Nephron progenitor cell (in vitro differentiated cells): Measurements from ENCODE around the gene DES.
A peak's percentile ranks its signal among the peaks of the same experiment; 100 is the strongest.

ENCODE experiments used
- DNase-seq: peaks from one replicate; pipeline ENCODE4 v3.0.0; 2021
- H3K27ac Mint-ChIP-seq: 2 replicates; pipeline ENCODE4 v1.8.0; 2021; ENCODE audit warnings: mild to moderate bottlenecking, moderate library complexity, mixed read lengths
- H3K27me3 Mint-ChIP-seq: 2 replicates; pipeline ENCODE4 v1.8.0; 2021; ENCODE audit warnings: mild to moderate bottlenecking, low read depth, mixed read lengths; ENCODE audit not compliant: poor library complexity
- H3K36me3 Mint-ChIP-seq: 2 replicates; pipeline ENCODE4 v1.8.0; 2021; ENCODE audit warnings: low read depth, mixed read lengths
- H3K4me1 Mint-ChIP-seq: 2 replicates; pipeline ENCODE4 v1.8.0; 2021; ENCODE audit warnings: mixed read lengths
- H3K4me3 Mint-ChIP-seq: 2 replicates; pipeline ENCODE4 v1.8.0; 2021; ENCODE audit warnings: mild to moderate bottlenecking, moderate library complexity, mixed read lengths
- H3K9me3 Mint-ChIP-seq: 2 replicates; pipeline ENCODE4 v1.8.0; 2021; ENCODE audit warnings: mild to moderate bottlenecking, moderate library complexity, mixed read lengths
- CTCF ChIP-seq: fragments of 200-600 bp; sonication (generic); IDR thresholded peaks from 2 replicates; pipeline ENCODE4 v1.5.0; 2021; ENCODE audit warnings: antibody characterized with exemption

The DES gene

GRCh38 chr2:219429958-219430606 is 11.9 kb downstream of the DES start:
- Mint-ChIP-seq H3K4me3 (no peak overlapping the region), H3K27me3 (peaks cover 24% of the 10 kb centered on the region), H3K4me1 (peaks cover 24% of the 10 kb centered on the region), H3K9me3 (no peaks in the 10 kb centered on the region), H3K27ac (no peak overlapping the region), H3K36me3 (no peaks in the 10 kb centered on the region)
- no peak for DNase-seq
- no peak for TF ChIP-seq CTCF

- no peaks in the 10 kb centered on the region for H3K36me3 Mint-ChIP-seq
- H3K9me3 Mint-ChIP-seq, result no peaks in the 10 kb centered on the region
- no peak overlapping the region for H3K27ac Mint-ChIP-seq
- H3K4me1 Mint-ChIP-seq, result peaks cover 26% of the 10 kb centered on the region
- TF ChIP-seq CTCF, result no peak
- peaks cover 27% of the 10 kb centered on the region for H3K27me3 Mint-ChIP-seq
- H3K4me3 Mint-ChIP-seq, result no peak overlapping the region
- DNase-seq, result no peak
Observed at GRCh38 chr2:219430633-219431615, 12.7 kb downstream of the DES start.

GRCh38 chr2:219433666-219434467 is 15.7 kb downstream of the DES start:
- DNase-seq, result no peak
- Mint-ChIP-seq H3K27me3 (peaks cover 21% of the 10 kb centered on the region), H3K36me3 (no peaks in the 10 kb centered on the region), H3K27ac (no peak overlapping the region), H3K4me1 (peaks cover 19% of the 10 kb centered on the region), H3K9me3 (no peaks in the 10 kb centered on the region), H3K4me3 (peak overlapping the region; percentile 29)
- no peak for TF ChIP-seq CTCF

GRCh38 chr2:219434468-219434717 is 16.2 kb downstream of the DES start:
- no peak for DNase-seq
- H3K4me1 Mint-ChIP-seq, result peaks cover 19% of the 10 kb centered on the region
- peak overlapping the region; percentile 29 for H3K4me3 Mint-ChIP-seq
- H3K27ac Mint-ChIP-seq, result no peak overlapping the region
- peaks cover 17% of the 10 kb centered on the region for H3K27me3 Mint-ChIP-seq
- no peaks in the 10 kb centered on the region for H3K9me3 Mint-ChIP-seq
- no peaks in the 10 kb centered on the region for H3K36me3 Mint-ChIP-seq
- no peak for TF ChIP-seq CTCF

GRCh38 chr2:219434718-219435525 is 16.7 kb downstream of the DES start, which contains the start of gene SPEG:
TSS of gene SPEG (plus strand) at chr2:219434843. CDS start at chr2:219434978, 135 bp downstream.
- no peak for TF ChIP-seq CTCF
- Mint-ChIP-seq H3K4me3 (peak within 1 kb of the TSS; percentile 29), H3K36me3 (no peaks in the 10 kb centered on the region), H3K27me3 (peaks cover 20% of the 10 kb centered on the region), H3K4me1 (peaks cover 19% of the 10 kb centered on the region), H3K9me3 (no peaks in the 10 kb centered on the region), H3K27ac (no peak within 1 kb of the TSS)
- no peak for DNase-seq
